ENCODE measurements around the gene CCDC124. TPM values are rescaled to one million over a fixed set of nuclear protein-coding genes. Genes with fewer than 3 reads are reported as not detected.
A peak's percentile ranks its signal among the peaks of the same experiment; 100 is the strongest.

Gene CCDC124
- total RNA-seq, 1 donor from 2014 or later, result 59.7 TPM

DNA sequence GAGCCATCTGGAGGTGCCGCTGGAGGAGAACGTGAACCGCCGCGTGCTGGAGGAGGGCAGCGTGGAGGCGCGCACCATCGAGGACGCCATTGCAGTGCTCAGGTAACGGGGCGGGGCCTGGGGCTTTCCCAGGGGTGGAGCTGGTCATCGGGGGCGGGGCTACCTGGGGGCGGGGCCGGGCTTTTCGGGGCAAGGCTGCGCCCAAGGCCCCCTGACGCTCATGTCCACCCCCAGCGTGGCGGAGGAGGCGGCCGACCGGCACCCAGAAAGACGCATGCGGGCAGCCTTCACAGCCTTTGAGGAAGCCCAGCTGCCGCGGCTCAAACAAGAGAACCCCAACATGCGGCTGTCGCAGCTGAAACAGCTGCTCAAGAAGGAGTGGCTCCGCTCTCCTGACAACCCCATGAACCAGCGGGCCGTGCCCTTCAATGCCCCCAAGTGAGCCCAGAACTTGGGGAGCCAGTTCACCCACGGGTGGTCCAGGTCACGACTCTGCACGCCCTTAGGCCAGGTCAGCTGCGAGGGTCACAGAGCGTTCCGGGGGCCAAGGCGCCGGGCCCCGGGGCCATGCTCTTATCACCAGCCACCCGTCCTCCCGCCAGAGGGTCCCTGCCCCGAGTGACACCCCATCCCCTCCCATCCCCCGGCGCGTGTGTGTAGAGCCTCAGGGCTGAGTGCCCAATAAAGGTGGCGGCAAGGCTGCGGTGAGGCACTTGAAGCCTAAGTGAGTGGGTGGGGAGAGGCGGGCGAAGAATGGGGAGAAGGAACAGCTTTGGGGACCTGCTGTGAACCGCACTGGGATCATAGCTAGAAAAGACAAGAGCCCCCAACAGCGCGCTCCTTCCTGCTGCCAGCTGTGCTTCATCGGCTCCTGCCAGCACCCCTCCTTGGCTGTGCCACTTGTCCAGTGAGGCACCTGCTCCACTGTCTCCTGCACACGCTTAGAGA is 10.7 kb downstream of the CCDC124 start:
- H3K36me3 ChIP-seq, result peaks cover 0 to 16% of the 10 kb centered on the region in 2 donors
- no peak for DNase-seq (ENCODE audit: extremely low spot score in 2 of 2)
- no peaks in the 10 kb centered on the region for H3K9me3 ChIP-seq
- TF ChIP-seq, protein P1, sequence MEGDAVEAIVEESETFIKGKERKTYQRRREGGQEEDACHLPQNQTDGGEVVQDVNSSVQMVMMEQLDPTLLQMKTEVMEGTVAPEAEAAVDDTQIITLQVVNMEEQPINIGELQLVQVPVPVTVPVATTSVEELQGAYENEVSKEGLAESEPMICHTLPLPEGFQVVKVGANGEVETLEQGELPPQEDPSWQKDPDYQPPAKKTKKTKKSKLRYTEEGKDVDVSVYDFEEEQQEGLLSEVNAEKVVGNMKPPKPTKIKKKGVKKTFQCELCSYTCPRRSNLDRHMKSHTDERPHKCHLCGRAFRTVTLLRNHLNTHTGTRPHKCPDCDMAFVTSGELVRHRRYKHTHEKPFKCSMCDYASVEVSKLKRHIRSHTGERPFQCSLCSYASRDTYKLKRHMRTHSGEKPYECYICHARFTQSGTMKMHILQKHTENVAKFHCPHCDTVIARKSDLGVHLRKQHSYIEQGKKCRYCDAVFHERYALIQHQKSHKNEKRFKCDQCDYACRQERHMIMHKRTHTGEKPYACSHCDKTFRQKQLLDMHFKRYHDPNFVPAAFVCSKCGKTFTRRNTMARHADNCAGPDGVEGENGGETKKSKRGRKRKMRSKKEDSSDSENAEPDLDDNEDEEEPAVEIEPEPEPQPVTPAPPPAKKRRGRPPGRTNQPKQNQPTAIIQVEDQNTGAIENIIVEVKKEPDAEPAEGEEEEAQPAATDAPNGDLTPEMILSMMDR (IDR thresholded peaks at IDR 0.05), result no peak
- no peak for TF ChIP-seq POLR2A (IDR thresholded peaks at IDR 0.05)
- peaks cover 12% of the 10 kb centered on the region for H3K4me1 ChIP-seq
- H3K27ac ChIP-seq, result no peak overlapping the region
- no peaks in the 10 kb centered on the region for H3K27me3 ChIP-seq
- intact Hi-C loops (cut with DNase I), result loop anchor here (5.0 kb wide), 1 partner anchor 54 kb away; no protein-coding TSS in a partner anchor
- no peak overlapping the region for H3K4me3 ChIP-seq

DNA sequence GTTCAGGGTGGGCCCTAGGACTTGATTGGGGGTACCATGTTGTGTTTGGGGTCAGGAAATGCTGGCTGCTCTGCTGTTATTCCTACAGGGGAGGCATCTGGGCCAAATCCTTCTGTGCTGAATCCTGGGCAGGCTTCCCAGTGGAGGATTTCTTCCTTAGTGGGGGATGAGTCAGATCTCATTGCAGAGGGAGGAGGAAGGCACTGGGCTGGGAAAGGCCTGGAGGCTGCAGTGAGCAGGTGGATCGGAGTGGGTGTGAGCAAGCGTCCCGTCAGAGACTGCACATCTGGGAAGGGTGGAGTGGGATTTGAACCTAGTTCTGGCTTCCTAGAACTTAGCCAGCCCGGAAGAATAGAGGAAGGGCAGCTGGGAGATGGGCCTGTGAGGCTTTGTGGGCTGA is 11.5 kb downstream of the CCDC124 start:
- H3K27me3 ChIP-seq, result no peaks in the 10 kb centered on the region
- H3K36me3 ChIP-seq, result peaks cover 0 to 10% of the 10 kb centered on the region in 2 donors
- H3K9me3 ChIP-seq, result no peaks in the 10 kb centered on the region
- intact Hi-C loops (cut with DNase I), result loop anchor here (5.0 kb wide), 1 partner anchor 53 kb away; no protein-coding TSS in a partner anchor
- no peak overlapping the region for H3K4me3 ChIP-seq
- H3K27ac ChIP-seq, result no peak overlapping the region
- TF ChIP-seq, protein P1 (IDR thresholded peaks at IDR 0.05), result no peak
- no peak for TF ChIP-seq POLR2A (IDR thresholded peaks at IDR 0.05)
- no peak for TF ChIP-seq POLR2AphosphoS5 (IDR thresholded peaks at IDR 0.05; ENCODE audit: insufficient read depth in 1 of 2, low read depth in 1 of 2)
- peaks cover 19% of the 10 kb centered on the region for H3K4me1 ChIP-seq
- no peak for DNase-seq (ENCODE audit: extremely low spot score in 2 of 2)

DNA sequence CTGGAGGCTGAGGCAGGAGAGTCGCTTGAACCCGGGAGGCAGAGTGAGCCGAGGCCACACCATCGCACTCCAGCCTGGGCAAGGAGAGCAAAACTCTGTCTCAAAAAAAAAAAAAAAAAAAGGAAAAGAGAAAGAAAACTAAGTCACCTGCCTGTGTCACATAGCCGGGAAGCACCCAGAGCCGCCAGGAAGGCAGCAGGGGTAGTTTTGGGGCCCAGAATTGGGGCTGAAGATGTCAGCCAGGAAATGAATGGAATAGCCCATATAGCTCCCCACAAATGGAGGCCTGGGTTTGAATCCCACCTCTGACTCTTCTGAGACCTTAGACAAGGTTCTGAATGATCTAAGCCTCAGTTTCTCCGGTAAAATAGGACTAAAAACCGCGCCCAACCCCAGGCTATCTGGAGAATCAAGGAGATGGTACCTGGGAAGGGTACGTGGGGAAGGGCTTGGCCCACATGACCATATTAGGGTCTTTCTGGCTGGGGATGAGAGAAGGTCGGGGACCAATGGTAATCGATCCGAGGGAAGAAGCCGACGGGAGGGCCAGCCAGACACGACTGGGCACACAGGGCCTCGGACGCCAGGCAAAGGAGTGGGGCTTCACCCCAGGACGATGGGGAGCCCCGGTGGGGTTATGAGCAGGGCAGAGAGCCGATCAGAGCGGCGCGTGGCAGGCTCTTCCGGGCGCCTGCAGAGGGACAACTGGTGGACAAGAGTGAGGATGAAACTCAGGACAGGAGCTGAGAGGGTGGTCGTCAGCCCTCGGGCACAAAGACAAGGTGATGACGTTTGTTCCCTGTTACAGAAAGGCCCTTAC is 14.4 kb downstream of the CCDC124 start:
- DNase-seq (ENCODE audit: extremely low spot score in 2 of 2), result no peak
- H3K36me3 ChIP-seq, result no peaks in the 10 kb centered on the region
- H3K27ac ChIP-seq, result peak overlapping the region; percentile 57
- H3K27me3 ChIP-seq, result peaks cover 15% of the 10 kb centered on the region
- H3K9me3 ChIP-seq, result no peaks in the 10 kb centered on the region
- peaks cover 46% of the 10 kb centered on the region for H3K4me1 ChIP-seq
- H3K4me3 ChIP-seq, result peak overlapping the region; percentile 56 to 67
- TF ChIP-seq POLR2A (IDR thresholded peaks at IDR 0.05) (no peak), POLR2AphosphoS5 (IDR thresholded peaks at IDR 0.05; ENCODE audit: insufficient read depth in 1 of 2, low read depth in 1 of 2) (no peak)
- TF ChIP-seq, protein P1 (IDR thresholded peaks at IDR 0.05), result no peak
- intact Hi-C loops (cut with DNase I), result loop anchor here (2.0 kb wide), 1 partner anchor 104 kb away; no protein-coding TSS in a partner anchor

- H3K27ac ChIP-seq, result peak overlapping the region; percentile 57
- peaks cover 53% of the 10 kb centered on the region for H3K4me1 ChIP-seq
- intact Hi-C loops (cut with DNase I), result loop anchor here (2.0 kb wide), 1 partner anchor 103 kb away; no protein-coding TSS in a partner anchor
These were observed 15.1 kb downstream of the CCDC124 start for GRCh38 chr19:17947815-17948513.

More at GRCh38 chr19:17947815-17948513, 15.1 kb downstream of the CCDC124 start:
- Histone ChIP-seq H3K9me3 (no peaks in the 10 kb centered on the region), H3K4me3 (peak overlapping the region; percentile 56 to 67), H3K27me3 (peaks cover 18% of the 10 kb centered on the region), H3K36me3 (no peaks in the 10 kb centered on the region)
- no peak for DNase-seq (ENCODE audit: extremely low spot score in 2 of 2)
- TF ChIP-seq POLR2AphosphoS5 (IDR thresholded peaks at IDR 0.05; ENCODE audit: insufficient read depth in 1 of 2, low read depth in 1 of 2), result no peak
- TF ChIP-seq POLR2A (IDR thresholded peaks at IDR 0.05), result no peak
- TF ChIP-seq, protein P1 (IDR thresholded peaks at IDR 0.05), result no peak
